Adipocyte (in vitro differentiated cells): ENCODE results near the gene TMEM62.
A peak's percentile ranks its signal among the peaks of the same experiment; 100 is the strongest.

Source experiments
- DNase-seq: peaks from one replicate; pipeline ENCODE4 v3.0.0-alpha.2; 2015; ENCODE audit warnings: low read depth
- H3K27me3 ChIP-seq: replicated peaks from 2 replicates; pipeline ENCODE4 v1.7.0; 2013; ENCODE audit warnings: mild to moderate bottlenecking, low read length, moderate library complexity; ENCODE audit not compliant: control insufficient read depth, insufficient read depth
- H3K36me3 ChIP-seq: 2 replicates; pipeline ENCODE4 v1.7.0; 2013; ENCODE audit warnings: low read length, mild to moderate bottlenecking, moderate library complexity; ENCODE audit not compliant: control insufficient read depth, insufficient read depth, severe bottlenecking
- H3K4me1 ChIP-seq: 2 replicates; pipeline ENCODE4 v1.7.0; 2013; ENCODE audit warnings: mild to moderate bottlenecking, low read length, moderate library complexity; ENCODE audit not compliant: control insufficient read depth, insufficient read depth
- H3K4me3 ChIP-seq: 2 replicates; pipeline ENCODE4 v1.7.0; 2013; ENCODE audit warnings: mild to moderate bottlenecking, low read length, moderate library complexity
- H3K9ac ChIP-seq: 2 replicates; pipeline ENCODE4 v1.7.0; 2013; ENCODE audit warnings: mild to moderate bottlenecking, low read length, moderate library complexity
- H3K9me3 ChIP-seq: 2 replicates; pipeline ENCODE4 v1.7.0; 2013; ENCODE audit warnings: mild to moderate bottlenecking, low read length, moderate library complexity; ENCODE audit not compliant: control insufficient read depth

The TMEM62 gene

DNA sequence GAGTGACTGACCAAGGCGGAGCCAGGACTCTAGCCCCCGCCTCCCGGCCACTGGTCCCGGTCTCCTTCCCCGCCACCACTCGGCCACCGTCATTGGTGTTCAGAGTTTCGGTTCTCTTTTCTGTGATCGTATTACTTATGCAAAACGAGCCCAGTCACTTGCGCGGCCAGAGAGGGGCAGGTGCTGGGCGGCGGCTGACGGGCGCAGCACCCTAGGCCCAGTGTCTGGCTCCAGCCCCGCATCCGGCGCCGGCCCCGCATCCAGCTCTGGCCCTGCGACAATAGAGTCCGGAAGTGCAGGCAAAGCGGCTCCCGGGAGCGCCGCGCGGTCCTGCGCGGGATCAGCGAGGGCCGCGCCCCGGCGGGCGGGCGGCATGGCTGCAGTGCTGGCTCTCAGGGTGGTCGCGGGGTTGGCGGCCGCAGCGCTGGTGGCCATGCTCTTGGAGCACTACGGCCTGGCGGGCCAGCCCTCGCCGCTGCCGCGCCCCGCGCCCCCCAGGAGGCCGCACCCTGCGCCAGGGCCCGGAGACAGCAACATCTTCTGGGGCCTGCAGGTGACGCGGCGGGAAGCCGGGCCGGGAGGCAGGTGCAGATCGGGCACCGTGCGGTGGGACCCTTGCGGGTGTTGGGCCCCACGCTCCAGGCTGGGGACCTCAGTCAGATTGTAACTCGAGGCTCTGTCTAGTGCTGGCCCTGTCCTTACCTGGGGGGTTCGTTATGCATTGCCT is at the start of gene TMEM62:
TSS of gene TMEM62 (plus strand) at position 157 of the 727 bp plus-strand sequence. CDS start at position 374, 217 bp downstream.
- DNase-seq: peak; percentile 75
- H3K27me3 ChIP-seq: no peaks in the 10 kb centered on the region
- peaks cover 16% of the 10 kb centered on the region for H3K36me3 ChIP-seq
- H3K9ac ChIP-seq: peak within 1 kb of the TSS; percentile 89
- H3K4me3 ChIP-seq: peak within 1 kb of the TSS; percentile 89
- no peaks in the 10 kb centered on the region for H3K9me3 ChIP-seq
- peaks cover 14% of the 10 kb centered on the region for H3K4me1 ChIP-seq

DNA sequence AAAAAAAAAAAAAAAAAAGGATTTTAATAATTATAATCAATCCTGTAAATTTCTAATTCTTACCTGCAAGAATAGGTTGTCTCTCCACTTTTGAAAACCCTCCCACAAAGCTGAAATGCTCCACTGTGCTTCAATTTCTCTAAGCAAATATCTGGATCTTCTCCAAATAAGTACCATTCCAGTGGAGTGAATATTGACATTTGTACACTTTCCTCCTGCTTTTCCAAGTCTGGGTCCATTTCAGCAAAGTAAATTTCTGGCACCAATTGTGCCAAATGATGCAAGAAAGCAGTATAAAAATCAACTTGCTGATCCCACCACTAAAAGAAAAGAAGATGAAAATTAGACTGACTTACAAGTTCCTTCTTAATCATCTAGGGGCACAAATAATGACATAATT is 47.5 kb upstream of the TMEM62 start:
- Histone ChIP-seq H3K27me3 (no peaks in the 10 kb centered on the region), H3K9ac (peak overlapping the region; percentile 17), H3K36me3 (peaks cover 30% of the 10 kb centered on the region), H3K9me3 (no peaks in the 10 kb centered on the region), H3K4me1 (peaks cover 21% of the 10 kb centered on the region), H3K4me3 (no peak overlapping the region)
- peak; percentile 24 for DNase-seq

DNA sequence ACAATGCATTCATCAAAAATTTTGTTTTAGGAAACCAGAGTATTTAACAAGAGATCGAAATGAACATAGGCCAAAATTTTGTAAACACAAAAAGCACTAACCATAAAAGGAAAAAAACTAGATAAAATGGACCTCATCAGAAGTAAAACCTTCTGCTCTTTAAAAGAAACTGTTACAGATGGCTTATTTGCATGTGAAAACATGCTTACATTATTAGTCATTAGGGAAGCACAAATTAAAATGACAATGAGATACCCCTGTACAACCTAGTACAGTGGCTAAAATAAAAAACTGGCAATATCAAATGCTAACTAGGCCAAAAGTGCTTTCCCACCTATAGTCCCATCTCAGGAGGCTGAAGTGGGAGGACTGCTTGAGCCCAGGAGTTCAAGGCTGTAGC is 46.8 kb upstream of the TMEM62 start:
- H3K27me3 ChIP-seq: no peaks in the 10 kb centered on the region
- H3K9ac ChIP-seq: peak overlapping the region; percentile 17
- H3K4me3 ChIP-seq: no peak overlapping the region
- H3K36me3 ChIP-seq: peaks cover 28% of the 10 kb centered on the region
- no peak for DNase-seq
- H3K4me1 ChIP-seq: peaks cover 21% of the 10 kb centered on the region
- no peaks in the 10 kb centered on the region for H3K9me3 ChIP-seq

DNA sequence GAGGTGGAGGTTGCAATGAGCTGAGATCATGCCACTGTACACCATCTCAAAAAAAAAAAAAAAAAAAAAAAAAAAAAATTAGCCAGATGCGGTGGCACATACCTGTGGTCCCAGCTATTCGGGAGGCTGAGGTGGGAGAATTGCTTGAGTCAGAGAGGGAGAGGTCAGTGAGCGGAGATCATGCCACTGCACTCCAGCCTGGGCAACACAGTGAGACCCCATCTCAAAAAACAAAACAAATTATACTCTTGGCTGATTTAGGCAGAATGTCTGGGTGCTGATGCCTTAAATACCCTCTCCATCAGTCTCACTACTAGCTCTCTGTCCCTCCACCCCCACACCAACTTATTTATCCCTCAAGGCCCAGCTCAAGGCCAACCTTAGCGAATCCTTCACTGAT is 41.5 kb upstream of the TMEM62 start:
- H3K4me1 ChIP-seq: peaks cover 40% of the 10 kb centered on the region
- no peaks in the 10 kb centered on the region for H3K27me3 ChIP-seq
- H3K9me3 ChIP-seq: no peaks in the 10 kb centered on the region
- DNase-seq: no peak
- H3K4me3 ChIP-seq: peak overlapping the region; percentile 8
- H3K36me3 ChIP-seq: peaks cover 4% of the 10 kb centered on the region
- H3K9ac ChIP-seq: peak overlapping the region; percentile 30

DNA sequence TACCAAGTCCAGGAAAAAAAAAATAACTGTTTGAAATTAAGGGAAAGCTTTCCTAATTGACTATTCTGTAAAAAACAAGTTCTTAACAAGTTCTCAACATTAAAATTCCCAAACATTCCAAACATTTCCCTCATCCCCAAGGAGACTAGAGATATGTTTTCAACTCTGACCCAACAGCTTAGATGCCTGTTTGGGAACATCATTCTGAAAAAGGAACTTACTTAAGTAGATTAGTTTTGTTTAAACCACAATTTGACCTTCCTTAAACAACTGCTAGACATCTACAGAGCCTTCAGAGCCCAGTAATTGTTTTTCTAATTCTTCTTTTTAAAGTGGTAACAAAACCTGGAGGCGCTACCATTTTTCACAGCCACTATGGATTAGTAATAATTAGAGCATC is 40.4 kb upstream of the TMEM62 start:
- Histone ChIP-seq H3K9ac (peak overlapping the region; percentile 56), H3K27me3 (no peaks in the 10 kb centered on the region), H3K36me3 (peaks cover 4% of the 10 kb centered on the region), H3K9me3 (no peaks in the 10 kb centered on the region), H3K4me1 (peaks cover 43% of the 10 kb centered on the region), H3K4me3 (peak overlapping the region; percentile 24)
- DNase-seq: no peak

DNA sequence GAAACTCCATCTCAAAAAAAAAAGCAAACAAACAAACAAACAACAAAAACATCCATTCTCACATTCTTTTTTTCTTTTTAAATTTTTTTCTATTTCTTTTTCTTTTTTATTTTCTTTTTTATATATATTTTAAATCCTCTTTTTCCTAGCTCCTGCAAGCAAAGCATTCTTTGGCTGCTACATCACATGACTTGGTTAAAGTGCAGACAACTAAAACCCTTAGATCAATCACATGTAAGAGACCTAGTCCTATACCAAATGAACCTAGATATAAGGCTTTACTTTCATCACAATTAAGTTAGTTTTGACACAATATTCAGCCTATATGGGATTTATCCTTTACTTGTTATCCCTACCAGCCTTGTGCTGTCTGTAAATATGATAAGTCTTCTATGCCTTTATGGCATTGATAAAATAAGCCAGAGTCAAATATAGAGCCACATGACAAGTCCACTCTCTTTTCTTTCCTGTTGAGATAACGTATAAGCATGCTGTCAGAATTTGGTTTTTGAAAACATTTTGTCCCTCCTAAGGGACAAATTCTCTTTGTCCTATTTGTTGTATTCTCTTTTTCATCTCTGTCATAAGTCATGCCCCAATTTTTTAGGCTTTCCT is 38.9 kb upstream of the TMEM62 start:
- Histone ChIP-seq H3K27me3 (no peaks in the 10 kb centered on the region), H3K9ac (no peak overlapping the region), H3K4me1 (peaks cover 43% of the 10 kb centered on the region), H3K36me3 (peaks cover 4% of the 10 kb centered on the region), H3K9me3 (no peaks in the 10 kb centered on the region), H3K4me3 (no peak overlapping the region)
- DNase-seq: no peak

DNA sequence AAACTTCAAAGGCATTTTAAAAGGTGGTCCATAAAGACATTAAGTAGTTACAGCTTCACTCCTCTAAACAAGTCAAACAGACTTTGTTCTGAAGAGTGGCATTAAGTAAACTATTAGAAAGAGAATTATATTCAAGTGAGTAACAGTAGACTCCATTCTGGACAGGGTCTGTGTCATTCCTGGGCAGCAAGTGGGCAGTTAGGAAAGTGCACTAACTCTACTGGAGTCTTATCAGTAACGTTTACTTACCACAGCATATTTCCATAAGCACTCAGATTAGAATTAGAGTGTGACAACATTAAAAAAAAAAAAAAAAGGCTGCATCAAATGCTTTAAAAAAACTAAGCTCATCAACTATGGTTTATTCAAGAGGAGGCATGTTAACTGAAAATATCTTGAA is 38.1 kb upstream of the TMEM62 start:
- Histone ChIP-seq H3K9me3 (no peaks in the 10 kb centered on the region), H3K4me1 (peaks cover 43% of the 10 kb centered on the region), H3K36me3 (peaks cover 8% of the 10 kb centered on the region), H3K9ac (no peak overlapping the region), H3K27me3 (no peaks in the 10 kb centered on the region), H3K4me3 (no peak overlapping the region)
- no peak for DNase-seq

DNA sequence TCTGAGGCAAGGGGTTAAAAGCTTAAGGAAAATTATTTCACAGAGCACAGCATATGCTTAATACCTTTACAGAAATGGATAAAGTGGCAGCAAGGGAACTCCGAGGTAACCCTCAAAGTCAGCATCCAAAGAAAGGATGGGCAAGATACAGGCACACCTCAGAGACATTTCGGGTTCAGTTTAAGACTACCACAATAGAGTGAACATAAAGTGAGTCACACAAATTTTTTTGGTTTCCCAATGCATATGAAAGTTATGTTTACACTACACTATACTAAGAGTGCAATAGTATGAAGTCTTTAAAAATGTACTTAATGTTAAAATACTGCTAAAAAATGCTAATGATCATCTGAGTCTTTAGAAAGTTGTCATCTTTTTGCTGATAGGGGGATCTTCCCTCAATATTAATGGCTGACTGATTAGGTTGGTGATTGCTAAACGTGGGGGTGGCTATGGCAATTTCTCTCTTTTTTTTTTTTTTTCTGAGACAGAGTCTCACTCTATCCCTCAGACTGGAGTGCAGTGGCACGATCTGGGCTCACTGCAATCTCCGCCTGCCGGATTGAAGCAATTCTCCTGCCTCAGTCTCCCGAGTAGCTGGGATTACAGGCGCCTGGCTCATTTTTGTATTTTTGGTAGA is 37.6 kb upstream of the TMEM62 start:
- no peak overlapping the region for H3K4me3 ChIP-seq
- peaks cover 43% of the 10 kb centered on the region for H3K4me1 ChIP-seq
- H3K36me3 ChIP-seq: peaks cover 13% of the 10 kb centered on the region
- DNase-seq: peak; percentile 56
- H3K9ac ChIP-seq: no peak overlapping the region
- H3K27me3 ChIP-seq: no peaks in the 10 kb centered on the region
- H3K9me3 ChIP-seq: no peaks in the 10 kb centered on the region

DNA sequence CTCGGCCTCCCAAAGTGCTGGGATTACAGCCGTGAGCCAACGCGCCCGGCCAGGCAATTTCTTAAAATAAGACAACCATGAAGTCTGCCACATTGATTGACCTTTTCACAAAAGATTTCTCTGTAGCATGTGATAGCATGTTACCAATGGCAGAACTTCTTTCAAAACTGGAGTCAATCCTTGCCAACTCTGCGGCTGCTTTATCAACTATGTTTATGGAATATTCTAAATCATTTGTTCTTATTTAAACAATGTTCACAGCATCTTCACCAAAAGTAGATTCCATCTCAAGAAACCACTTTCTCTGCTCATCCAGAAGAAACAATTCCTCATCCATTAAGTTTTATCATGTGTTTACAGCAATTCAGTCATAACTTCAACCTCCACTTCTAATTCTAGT is 37.0 kb upstream of the TMEM62 start:
- DNase-seq: no peak
- H3K4me3 ChIP-seq: no peak overlapping the region
- no peaks in the 10 kb centered on the region for H3K27me3 ChIP-seq
- H3K36me3 ChIP-seq: peaks cover 10% of the 10 kb centered on the region
- H3K9me3 ChIP-seq: no peaks in the 10 kb centered on the region
- H3K9ac ChIP-seq: no peak overlapping the region
- peaks cover 43% of the 10 kb centered on the region for H3K4me1 ChIP-seq

DNA sequence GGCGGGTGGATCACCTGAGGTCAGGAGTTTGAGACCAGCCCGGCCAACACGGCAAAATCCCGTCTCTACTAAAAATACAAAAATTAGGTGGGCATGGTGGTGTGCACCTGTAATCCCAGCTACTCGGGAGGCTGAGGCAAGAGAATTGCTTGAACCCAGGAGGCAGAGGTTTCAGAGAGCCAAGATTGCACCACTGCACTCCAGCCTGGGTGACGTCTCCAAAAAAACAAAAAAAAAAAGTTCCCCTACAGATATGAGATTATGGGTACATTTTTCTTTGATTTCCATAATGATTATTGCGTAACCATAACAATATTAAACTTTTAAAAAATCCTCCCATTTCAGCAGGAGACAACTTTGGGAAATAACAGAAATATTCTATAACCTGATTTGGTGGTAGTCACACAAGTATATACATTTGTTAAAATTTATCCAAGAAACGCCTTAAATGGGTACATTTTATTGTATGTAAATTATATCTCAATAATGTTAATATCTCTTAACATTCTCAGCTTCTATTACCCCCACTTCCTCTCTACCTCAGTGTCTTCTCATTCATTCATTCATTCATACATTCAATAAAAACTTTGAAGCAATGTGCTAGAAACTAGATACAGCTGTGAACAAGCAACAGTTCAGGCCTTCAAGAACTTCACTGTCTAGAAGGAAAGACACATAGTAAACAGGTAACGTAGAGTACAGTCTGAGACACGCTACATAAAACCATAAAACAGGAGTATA is 34.1 kb upstream of the TMEM62 start:
- no peak overlapping the region for H3K9ac ChIP-seq
- no peaks in the 10 kb centered on the region for H3K9me3 ChIP-seq
- peaks cover 34% of the 10 kb centered on the region for H3K4me1 ChIP-seq
- no peaks in the 10 kb centered on the region for H3K27me3 ChIP-seq
- H3K36me3 ChIP-seq: peaks cover 17% of the 10 kb centered on the region
- no peak for DNase-seq
- no peak overlapping the region for H3K4me3 ChIP-seq

DNA sequence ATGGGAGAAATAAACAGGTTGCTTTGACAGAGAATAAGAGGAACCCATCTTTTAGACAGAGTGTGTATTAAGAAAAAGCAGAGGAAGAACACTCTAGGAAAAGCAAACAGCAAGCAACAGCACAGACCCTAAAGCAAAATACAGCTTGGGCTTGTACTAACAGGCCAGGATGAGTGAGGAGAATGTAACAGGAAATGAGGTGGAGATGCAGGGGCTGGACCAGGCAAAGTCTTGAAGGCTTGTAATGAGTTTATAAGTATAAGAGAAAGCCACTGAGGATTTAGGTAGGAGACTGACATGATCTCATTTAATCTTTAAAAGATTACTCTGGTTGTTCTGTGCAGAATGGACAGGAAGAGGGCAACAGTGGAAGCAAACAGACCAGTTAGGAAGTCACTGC is 32.4 kb upstream of the TMEM62 start:
- Histone ChIP-seq H3K9ac (no peak overlapping the region), H3K27me3 (no peaks in the 10 kb centered on the region), H3K36me3 (peaks cover 17% of the 10 kb centered on the region), H3K4me1 (peaks cover 26% of the 10 kb centered on the region), H3K9me3 (no peaks in the 10 kb centered on the region), H3K4me3 (no peak overlapping the region)
- no peak for DNase-seq
